Mesendoderm (in vitro differentiated cells): ENCODE measurements around the gene OGDH.
"Not testable (repeated sequence)": the region's sequence is repeated elsewhere in the genome, so short reads cannot be mapped to it uniquely, and the experiment has no call there.

Experiments
- DNase-seq: peaks from one replicate; pipeline ENCODE4 v3.0.0; 2013
- H2AK5ac ChIP-seq: 2 replicates; pipeline ENCODE4 v1.6.1; 2013; ENCODE audit warnings: low read length, inconsistent platforms
- H2BK120ac ChIP-seq: 2 replicates; pipeline ENCODE4 v1.6.1; 2013; ENCODE audit warnings: low read depth, mild to moderate bottlenecking, low read length, moderate library complexity, mixed read lengths
- H2BK15ac ChIP-seq: replicated peaks from 2 replicates; pipeline ENCODE4 v1.6.1; 2013; ENCODE audit warnings: low read depth, mild to moderate bottlenecking, moderate library complexity
- H2BK5ac ChIP-seq: 2 replicates; pipeline ENCODE4 v1.6.1; 2013; ENCODE audit warnings: low read length, inconsistent platforms
- H3K18ac ChIP-seq: 2 replicates; pipeline ENCODE4 v1.6.1; 2013; ENCODE audit warnings: mild to moderate bottlenecking, low read length, mixed read lengths
- H3K23ac ChIP-seq: one replicate; pipeline ENCODE4 v1.6.1; 2013; ENCODE audit warnings: low read length
- H3K27ac ChIP-seq: 2 replicates; pipeline ENCODE4 v1.5.1; 2013; ENCODE audit warnings: low read depth, mild to moderate bottlenecking, inconsistent platforms, low read length, moderate library complexity
- H3K27me3 ChIP-seq: 2 replicates; pipeline ENCODE4 v1.6.1; 2013; ENCODE audit warnings: low read length, control low read depth, mild to moderate bottlenecking, inconsistent platforms; ENCODE audit not compliant: insufficient read depth, poor library complexity
- H3K36me3 ChIP-seq: 2 replicates; pipeline ENCODE4 v1.6.1; 2013; ENCODE audit warnings: low read length, inconsistent platforms; ENCODE audit not compliant: control insufficient read depth, insufficient read depth
- H3K4ac ChIP-seq: one replicate; pipeline ENCODE4 v1.6.1; 2013; ENCODE audit warnings: low read depth, mild to moderate bottlenecking, low read length, moderate library complexity
- H3K4me1 ChIP-seq: 2 replicates; pipeline ENCODE4 v1.6.1; 2013; ENCODE audit warnings: low read depth, low read length, inconsistent platforms; ENCODE audit not compliant: control insufficient read depth
- H3K4me2 ChIP-seq: 2 replicates; pipeline ENCODE4 v1.6.1; 2013; ENCODE audit warnings: low read length
- H3K4me3 ChIP-seq: 2 replicates; pipeline ENCODE4 v1.5.1; 2013; ENCODE audit warnings: mild to moderate bottlenecking, low read length
- H3K56ac ChIP-seq: one replicate; pipeline ENCODE4 v1.6.1; 2013; ENCODE audit warnings: low read length
- H3K79me1 ChIP-seq: 2 replicates; pipeline ENCODE4 v1.6.1; 2013; ENCODE audit warnings: low read length, inconsistent platforms
- H3K79me2 ChIP-seq: 2 replicates; pipeline ENCODE4 v1.6.1; 2013; ENCODE audit warnings: mild to moderate bottlenecking, low read length; ENCODE audit not compliant: control insufficient read depth, insufficient read depth
- H3K9ac ChIP-seq: 2 replicates; pipeline ENCODE4 v1.6.1; 2013; ENCODE audit warnings: low read length, inconsistent platforms
- H4K5ac ChIP-seq: one replicate; pipeline ENCODE4 v1.6.1; 2013; ENCODE audit warnings: low read length
- H4K8ac ChIP-seq: one replicate; pipeline ENCODE4 v1.6.1; 2013; ENCODE audit warnings: low read depth, mild to moderate bottlenecking, control low read depth, low read length, moderate library complexity
- WGBS: extraction: QIAGEN DNeasy Blood & Tissue Kit; methylation state at CpG from one replicate; pipeline ENCODE4 v1.1.7; 2013; ENCODE audit warnings: low lambda C conversion rate, missing lambda C conversion rate; ENCODE audit not compliant: insufficient coverage; ENCODE audit errors: extremely low coverage; 5-methylcytosine and 5-hydroxymethylcytosine counted together

The OGDH gene

GRCh38 chr7:44720301-44720700 is 113.9 kb downstream of the OGDH start:
- Histone ChIP-seq H3K4me1 (no peaks in the 10 kb centered on the region), H3K27ac (no peak overlapping the region), H3K79me1 (no peaks in the 10 kb centered on the region), H4K5ac (no peak overlapping the region), H3K79me2 (no peaks in the 10 kb centered on the region), H3K18ac (no peak overlapping the region), H3K9ac (no peak overlapping the region), H3K4ac (no peak overlapping the region), H4K8ac (no peak overlapping the region), H2BK5ac (no peak overlapping the region), H3K36me3 (no peaks in the 10 kb centered on the region), H3K23ac (no peak overlapping the region), H2AK5ac (no peak overlapping the region), H3K27me3 (no peaks in the 10 kb centered on the region), H2BK120ac (no peak overlapping the region), H3K4me2 (no peak overlapping the region), H3K56ac (no peak overlapping the region), H2BK15ac (no peak overlapping the region), H3K4me3 (no peak overlapping the region)
- no CpG with 5 or more reads among the region's 4 CpGs for WGBS
- peak; percentile 39 for DNase-seq

DNA sequence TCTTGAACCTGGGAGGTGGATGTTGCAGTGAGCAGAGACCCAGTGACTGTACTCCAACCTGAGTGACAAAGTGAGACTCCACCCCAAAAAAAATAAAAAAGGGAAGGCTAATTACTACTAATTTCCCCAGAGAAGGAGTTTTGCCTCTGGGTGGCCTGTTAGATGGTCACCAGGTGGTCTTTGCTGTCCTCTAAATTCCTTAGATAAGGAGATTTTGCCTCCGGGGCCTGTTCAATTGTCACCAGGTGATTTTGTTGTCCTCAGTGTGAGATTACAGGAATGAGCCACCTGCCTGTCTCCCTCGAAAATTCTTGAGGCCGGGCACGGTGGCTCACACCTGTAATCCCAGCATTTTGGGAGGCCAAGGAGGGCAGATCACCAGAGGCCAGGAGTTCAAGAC is 117.8 kb downstream of the OGDH start:
- no peak overlapping the region for H3K56ac ChIP-seq
- no peaks in the 10 kb centered on the region for H3K79me1 ChIP-seq
- H3K4ac ChIP-seq: no peak overlapping the region
- WGBS: no CpG with 5 or more reads among the region's 4 CpGs
- no peak overlapping the region for H2BK120ac ChIP-seq
- no peaks in the 10 kb centered on the region for H3K79me2 ChIP-seq
- no peak overlapping the region for H3K23ac ChIP-seq
- H4K5ac ChIP-seq: no peak overlapping the region
- no peak overlapping the region for H3K4me3 ChIP-seq
- DNase-seq: peak; percentile 64
- H3K18ac ChIP-seq: no peak overlapping the region
- H3K27ac ChIP-seq: no peak overlapping the region
- H3K27me3 ChIP-seq: no peaks in the 10 kb centered on the region
- H3K4me2 ChIP-seq: no peak overlapping the region
- H4K8ac ChIP-seq: no peak overlapping the region
- H2AK5ac ChIP-seq: no peak overlapping the region
- H3K36me3 ChIP-seq: no peaks in the 10 kb centered on the region
- no peak overlapping the region for H2BK15ac ChIP-seq
- H3K4me1 ChIP-seq: no peaks in the 10 kb centered on the region
- H2BK5ac ChIP-seq: no peak overlapping the region
- H3K9ac ChIP-seq: no peak overlapping the region

DNA sequence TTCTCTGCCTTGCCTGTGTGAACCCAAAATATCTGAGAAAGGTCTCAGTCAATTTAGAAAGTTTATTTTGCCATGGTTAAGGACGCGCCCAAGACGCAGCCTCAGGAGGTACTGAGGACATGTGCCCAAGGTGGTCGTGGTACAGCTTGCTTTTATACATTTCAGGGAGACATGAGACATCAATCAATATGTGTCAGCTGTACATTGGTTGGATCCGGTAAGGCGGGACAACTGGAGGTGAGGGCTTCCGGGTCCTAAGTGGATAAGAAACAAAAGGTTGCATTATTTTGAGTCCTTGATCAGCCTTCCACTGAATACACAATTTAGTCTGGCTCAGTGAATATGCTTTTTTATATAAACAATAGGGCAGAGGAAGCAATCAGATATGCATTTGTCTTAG is 119.8 kb downstream of the OGDH start:
- H2BK5ac ChIP-seq, H2BK15ac ChIP-seq, H3K23ac ChIP-seq, H3K27me3 ChIP-seq, H2BK120ac ChIP-seq, H3K9ac ChIP-seq, H3K79me2 ChIP-seq, H2AK5ac ChIP-seq, H4K8ac ChIP-seq, H3K4me2 ChIP-seq, H3K4me3 ChIP-seq, H4K5ac ChIP-seq, H3K36me3 ChIP-seq, H3K79me1 ChIP-seq, H3K4me1 ChIP-seq, H3K56ac ChIP-seq, H3K27ac ChIP-seq: not testable (repeated sequence)
- peak; percentile 48 for DNase-seq
- WGBS: no CpG with 5 or more reads among the region's 7 CpGs
- Histone ChIP-seq H3K4ac (peak overlapping the region; percentile 8), H3K18ac (peak overlapping the region; percentile 63)

GRCh38 chr7:44727158-44727936 is 120.9 kb downstream of the OGDH start:
- Histone ChIP-seq H3K4me1 (no peaks in the 10 kb centered on the region), H2BK15ac (no peak overlapping the region), H4K5ac (no peak overlapping the region), H3K18ac (no peak overlapping the region), H2BK120ac (no peak overlapping the region), H3K4me2 (no peak overlapping the region), H3K36me3 (no peaks in the 10 kb centered on the region), H3K27me3 (no peaks in the 10 kb centered on the region), H3K9ac (no peak overlapping the region), H2BK5ac (no peak overlapping the region), H4K8ac (no peak overlapping the region), H3K79me2 (no peaks in the 10 kb centered on the region), H2AK5ac (no peak overlapping the region), H3K79me1 (no peaks in the 10 kb centered on the region), H3K56ac (no peak overlapping the region), H3K27ac (no peak overlapping the region), H3K4ac (no peak overlapping the region), H3K4me3 (no peak overlapping the region), H3K23ac (no peak overlapping the region)
- WGBS: no CpG with 5 or more reads among the region's 6 CpGs
- DNase-seq: no peak

GRCh38 chr7:44727937-44728262 is 121.5 kb downstream of the OGDH start:
- H3K27me3 ChIP-seq: no peaks in the 10 kb centered on the region
- no peak overlapping the region for H3K56ac ChIP-seq
- no peaks in the 10 kb centered on the region for H3K79me2 ChIP-seq
- H3K79me1 ChIP-seq: no peaks in the 10 kb centered on the region
- no peaks in the 10 kb centered on the region for H3K36me3 ChIP-seq
- no peak overlapping the region for H4K5ac ChIP-seq
- no peak overlapping the region for H3K23ac ChIP-seq
- H2BK120ac ChIP-seq: no peak overlapping the region
- no peak overlapping the region for H3K27ac ChIP-seq
- no peak overlapping the region for H3K9ac ChIP-seq
- no peak for DNase-seq
- H4K8ac ChIP-seq: no peak overlapping the region
- no peak overlapping the region for H2AK5ac ChIP-seq
- H3K18ac ChIP-seq: no peak overlapping the region
- WGBS: no CpG with 5 or more reads among the region's 1 CpG
- H2BK15ac ChIP-seq: no peak overlapping the region
- H3K4me2 ChIP-seq: no peak overlapping the region
- H2BK5ac ChIP-seq: no peak overlapping the region
- H3K4me1 ChIP-seq: no peaks in the 10 kb centered on the region
- no peak overlapping the region for H3K4me3 ChIP-seq
- H3K4ac ChIP-seq: no peak overlapping the region

- no peak for DNase-seq
These were observed 123.6 kb downstream of the OGDH start for GRCh38 chr7:44729949-44730590.

More at GRCh38 chr7:44729949-44730590, 123.6 kb downstream of the OGDH start:
- Histone ChIP-seq H2BK5ac (no peak overlapping the region), H3K4ac (no peak overlapping the region), H3K36me3 (no peaks in the 10 kb centered on the region), H3K9ac (no peak overlapping the region), H4K8ac (no peak overlapping the region), H3K4me2 (no peak overlapping the region), H3K56ac (no peak overlapping the region), H4K5ac (no peak overlapping the region), H3K27me3 (no peaks in the 10 kb centered on the region), H2BK15ac (no peak overlapping the region), H2AK5ac (no peak overlapping the region), H3K79me1 (no peaks in the 10 kb centered on the region), H3K4me1 (no peaks in the 10 kb centered on the region), H3K23ac (no peak overlapping the region), H2BK120ac (no peak overlapping the region), H3K79me2 (no peaks in the 10 kb centered on the region), H3K27ac (no peak overlapping the region), H3K18ac (no peak overlapping the region), H3K4me3 (no peak overlapping the region)
- no CpG with 5 or more reads among the region's 12 CpGs for WGBS
